WTC11 (cell line): ENCODE results near the gene ADGRL3. TPM values are rescaled to one million over a fixed set of nuclear protein-coding genes. Genes with fewer than 3 reads are reported as not detected.
A peak's percentile ranks its signal among the peaks of the same experiment; 100 is the strongest.

ENCODE experiments used
- ATAC-seq: fragments of 200-7000 bp; cut with Tn5 transposase; 2 replicates; pipeline ENCODE4 v1.10.0; 2021; ENCODE audit warnings: mild to moderate bottlenecking, moderate library complexity
- CTCF ChIA-PET: fragments of 300-600 bp; sonication (Branson Sonifier 250); formaldehyde crosslinking; loops from one replicate; lab custom pipeline; 2021; ENCODE audit warnings: antibody characterized with exemption; lab: Charles Lee
- POLR2A ChIA-PET: fragments of 350-600 bp; sonication (Branson Sonifier 250); formaldehyde crosslinking; loops from one replicate; lab custom pipeline; 2021; ENCODE audit warnings: antibody characterized with exemption; lab: Charles Lee
- DNase-seq: peaks from one replicate; pipeline ENCODE4 v3.0.0; 2021; ENCODE audit warnings: low spot score
- H3K27ac Mint-ChIP-seq: 2 replicates; pipeline ENCODE4 v1.8.0; 2021; ENCODE audit warnings: mixed read lengths
- H3K27me3 Mint-ChIP-seq: 2 replicates; pipeline ENCODE4 v1.8.0; 2021; ENCODE audit warnings: low read depth, mild to moderate bottlenecking, moderate library complexity, mixed read lengths
- H3K36me3 Mint-ChIP-seq: 2 replicates; pipeline ENCODE4 v1.8.0; 2021; ENCODE audit warnings: mixed read lengths
- H3K4me1 Mint-ChIP-seq: 2 replicates; pipeline ENCODE4 v1.8.0; 2022; ENCODE audit warnings: mixed read lengths
- H3K4me3 Mint-ChIP-seq: 2 replicates; pipeline ENCODE4 v1.8.0; 2021; ENCODE audit warnings: mild to moderate bottlenecking, moderate library complexity, mixed read lengths
- H3K9me3 Mint-ChIP-seq: 2 replicates; pipeline ENCODE4 v1.8.0; 2021; ENCODE audit warnings: mixed read lengths
- CBFB ChIP-seq: sonication (generic); formaldehyde crosslinking; IDR thresholded peaks from 2 replicates; pipeline ENCODE4 v1.8.1; 2022; ENCODE audit warnings: mild to moderate bottlenecking, low read depth, missing genetic modification reagents
- CREM ChIP-seq: sonication (generic); formaldehyde crosslinking; IDR thresholded peaks from 2 replicates; pipeline ENCODE4 v1.8.1; 2022; ENCODE audit warnings: mild to moderate bottlenecking, missing genetic modification reagents, moderate library complexity
- ELF4 ChIP-seq: sonication (generic); formaldehyde crosslinking; IDR thresholded peaks from 2 replicates; pipeline ENCODE4 v1.8.1; 2022; ENCODE audit warnings: low read depth, mild to moderate bottlenecking, moderate library complexity, missing genetic modification reagents
- EMX1 ChIP-seq: fragments of 250-450 bp; sonication (Bioruptor Pico); IDR thresholded peaks from 2 replicates; pipeline ENCODE4 v1.8.0; 2021; ENCODE audit warnings: mild to moderate bottlenecking
- FOXK1 ChIP-seq: sonication (generic); formaldehyde crosslinking; IDR thresholded peaks from 2 replicates; pipeline ENCODE4 v1.8.0; 2022; ENCODE audit warnings: mild to moderate bottlenecking, moderate library complexity, missing genetic modification reagents
- GRHL2 ChIP-seq: fragments of 250-450 bp; sonication (Bioruptor Pico); IDR thresholded peaks from 2 replicates; pipeline ENCODE4 v1.8.0; 2022; ENCODE audit warnings: mild to moderate bottlenecking, moderate library complexity; ENCODE audit not compliant: insufficient replicate concordance, severe bottlenecking
- HMGA2 ChIP-seq: fragments of 250-450 bp; sonication (Bioruptor Pico); IDR thresholded peaks from 2 replicates; pipeline ENCODE4 v1.4.0; 2021; ENCODE audit warnings: mild to moderate bottlenecking, moderate library complexity
- IRF1 ChIP-seq: sonication (generic); formaldehyde crosslinking; IDR thresholded peaks from 2 replicates; pipeline ENCODE4 v1.8.0; 2023; ENCODE audit warnings: missing genetic modification reagents
- JAZF1 ChIP-seq: fragments of 250-450 bp; sonication (Bioruptor Pico); IDR thresholded peaks from 2 replicates; pipeline ENCODE4 v1.9.0; 2021; ENCODE audit warnings: moderate library complexity, mild to moderate bottlenecking, inconsistent platforms
- MYBL2 ChIP-seq: sonication (generic); formaldehyde crosslinking; IDR thresholded peaks from 2 replicates; pipeline ENCODE4 v1.8.1; 2023; ENCODE audit warnings: mild to moderate bottlenecking, moderate library complexity, missing genetic modification reagents
- NR3C1 ChIP-seq: sonication (generic); formaldehyde crosslinking; conservative IDR thresholded peaks from 2 replicates; pipeline ENCODE4 v1.8.1; 2023; ENCODE audit warnings: low read depth, mild to moderate bottlenecking, missing genetic modification reagents
- OVOL2 ChIP-seq: fragments of 250-450 bp; sonication (Bioruptor Pico); IDR thresholded peaks from 2 replicates; pipeline ENCODE4 v1.9.0; 2021; ENCODE audit warnings: mild to moderate bottlenecking, borderline replicate concordance
- TEAD4 ChIP-seq: sonication (generic); formaldehyde crosslinking; IDR thresholded peaks from 2 replicates; pipeline ENCODE4 v1.8.0; 2022; ENCODE audit warnings: mild to moderate bottlenecking, missing genetic modification reagents
- USF1 ChIP-seq: sonication (generic); formaldehyde crosslinking; IDR thresholded peaks from 2 replicates; pipeline ENCODE4 v1.8.0; 2022; ENCODE audit warnings: mild to moderate bottlenecking, missing genetic modification reagents
- ZNF219 ChIP-seq: sonication (generic); formaldehyde crosslinking; IDR thresholded peaks from 2 replicates; pipeline ENCODE4 v1.8.0; 2023; ENCODE audit warnings: missing genetic modification reagents, mild to moderate bottlenecking, borderline replicate concordance
- ZNF232 ChIP-seq: sonication (generic); formaldehyde crosslinking; IDR thresholded peaks from 2 replicates; pipeline ENCODE4 v1.8.0; 2022; ENCODE audit warnings: mild to moderate bottlenecking, missing genetic modification reagents
- ZNF317 ChIP-seq: sonication (generic); formaldehyde crosslinking; IDR thresholded peaks from 2 replicates; pipeline ENCODE4 v1.8.1; 2023; ENCODE audit warnings: low read depth, mild to moderate bottlenecking, moderate library complexity, missing genetic modification reagents, borderline replicate concordance
- ZNF423 ChIP-seq: fragments of 250-450 bp; sonication (Bioruptor Pico); IDR thresholded peaks from 2 replicates; pipeline ENCODE4 v2.1.2; 2022; ENCODE audit warnings: mild to moderate bottlenecking, moderate library complexity
- ZNF671 ChIP-seq: fragments of 250-450 bp; sonication (Bioruptor Pico); IDR thresholded peaks from 2 replicates; pipeline ENCODE4 v1.8.0; 2021; ENCODE audit warnings: mild to moderate bottlenecking
- ZSCAN18 ChIP-seq: fragments of 250-450 bp; sonication (Bioruptor Pico); IDR thresholded peaks from 2 replicates; pipeline ENCODE4 v2.1.2; 2022; ENCODE audit warnings: mild to moderate bottlenecking, moderate library complexity
- total RNA-seq: library from RNA; stranded (reverse); gene quantifications from 3 replicates; pipeline ENCODE4 v1.2.3, GENCODE V29; 2021
- TF ChIP-seq, protein P1 (sequence below): sonication (generic); formaldehyde crosslinking; conservative IDR thresholded peaks from 2 replicates; pipeline ENCODE4 v1.8.1; 2023; ENCODE audit warnings: mild to moderate bottlenecking, low read depth, missing genetic modification reagents, moderate library complexity
- TF ChIP-seq, protein P2 (sequence below): sonication (generic); formaldehyde crosslinking; IDR thresholded peaks from 2 replicates; pipeline ENCODE4 v1.8.1; 2022; ENCODE audit warnings: mild to moderate bottlenecking, missing genetic modification reagents, moderate library complexity, borderline replicate concordance
- TF ChIP-seq, protein P3 (sequence below): sonication (generic); formaldehyde crosslinking; IDR thresholded peaks from 2 replicates; pipeline ENCODE4 v1.8.0; 2023; ENCODE audit warnings: missing genetic modification reagents, mild to moderate bottlenecking, borderline replicate concordance
- TF ChIP-seq, protein P4 (sequence below): sonication (generic); formaldehyde crosslinking; IDR thresholded peaks from 2 replicates; pipeline ENCODE4 v1.8.1; 2022; ENCODE audit warnings: low read depth, missing genetic modification reagents, borderline replicate concordance

ADGRL3 gene
- total RNA-seq, 1 experiment from 2014 or later = 8.7 TPM

- no peak for DNase-seq
- H3K4me1 Mint-ChIP-seq = peaks cover 61% of the 10 kb centered on the region
- POLR2A ChIA-PET = no interaction called here
These were observed 570.3 kb downstream of the ADGRL3 start for GRCh38 chr4:61770456-61770855.

DNA sequence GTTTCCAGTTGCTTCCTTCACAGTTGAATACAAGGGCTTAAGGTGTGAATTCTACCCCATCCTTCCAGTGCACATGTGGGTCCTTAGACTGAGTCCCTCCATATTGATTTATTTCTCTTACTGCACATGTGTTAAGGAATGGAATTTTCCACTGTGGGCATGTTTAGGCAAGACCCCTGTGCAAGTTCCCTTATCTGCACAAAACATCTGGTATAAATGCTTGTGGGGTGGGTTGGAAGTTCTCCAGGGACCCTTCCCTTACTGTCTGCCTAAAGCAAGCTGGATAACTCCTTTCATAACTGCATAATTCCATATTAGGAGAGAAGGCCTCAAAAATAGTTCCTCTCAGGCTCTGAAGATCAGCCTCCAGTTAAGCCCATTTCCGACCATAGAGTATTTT lies 570.9 kb downstream of the ADGRL3 start:
- CTCF ChIA-PET = no interaction called here
- POLR2A ChIA-PET = no interaction called here
- TF ChIP-seq TEAD4 (CRISPR knock-in tag) = no peak
- TF ChIP-seq CREM (CRISPR knock-in tag) = no peak
- no peak for TF ChIP-seq ZSCAN18 (CRISPR knock-in tag)
- TF ChIP-seq, protein P1, sequence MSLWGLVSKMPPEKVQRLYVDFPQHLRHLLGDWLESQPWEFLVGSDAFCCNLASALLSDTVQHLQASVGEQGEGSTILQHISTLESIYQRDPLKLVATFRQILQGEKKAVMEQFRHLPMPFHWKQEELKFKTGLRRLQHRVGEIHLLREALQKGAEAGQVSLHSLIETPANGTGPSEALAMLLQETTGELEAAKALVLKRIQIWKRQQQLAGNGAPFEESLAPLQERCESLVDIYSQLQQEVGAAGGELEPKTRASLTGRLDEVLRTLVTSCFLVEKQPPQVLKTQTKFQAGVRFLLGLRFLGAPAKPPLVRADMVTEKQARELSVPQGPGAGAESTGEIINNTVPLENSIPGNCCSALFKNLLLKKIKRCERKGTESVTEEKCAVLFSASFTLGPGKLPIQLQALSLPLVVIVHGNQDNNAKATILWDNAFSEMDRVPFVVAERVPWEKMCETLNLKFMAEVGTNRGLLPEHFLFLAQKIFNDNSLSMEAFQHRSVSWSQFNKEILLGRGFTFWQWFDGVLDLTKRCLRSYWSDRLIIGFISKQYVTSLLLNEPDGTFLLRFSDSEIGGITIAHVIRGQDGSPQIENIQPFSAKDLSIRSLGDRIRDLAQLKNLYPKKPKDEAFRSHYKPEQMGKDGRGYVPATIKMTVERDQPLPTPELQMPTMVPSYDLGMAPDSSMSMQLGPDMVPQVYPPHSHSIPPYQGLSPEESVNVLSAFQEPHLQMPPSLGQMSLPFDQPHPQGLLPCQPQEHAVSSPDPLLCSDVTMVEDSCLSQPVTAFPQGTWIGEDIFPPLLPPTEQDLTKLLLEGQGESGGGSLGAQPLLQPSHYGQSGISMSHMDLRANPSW = no peak
- no peak for TF ChIP-seq EMX1
- TF ChIP-seq FOXK1 (CRISPR knock-in tag) = no peak
- no peak for TF ChIP-seq IRF1 (CRISPR knock-in tag)
- no peak for TF ChIP-seq HMGA2

More at GRCh38 chr4:61770456-61770855, 570.3 kb downstream of the ADGRL3 start:
- CTCF ChIA-PET = no interaction called here
- Mint-ChIP-seq H3K27ac (peak overlapping the region; percentile 89), H3K27me3 (peaks cover 12% of the 10 kb centered on the region), H3K9me3 (peaks cover 15% of the 10 kb centered on the region), H3K36me3 (peaks cover 42% of the 10 kb centered on the region), H3K4me3 (peak overlapping the region; percentile 97)
- TF ChIP-seq CREM (CRISPR knock-in tag) = no peak
- TF ChIP-seq, protein P2, sequence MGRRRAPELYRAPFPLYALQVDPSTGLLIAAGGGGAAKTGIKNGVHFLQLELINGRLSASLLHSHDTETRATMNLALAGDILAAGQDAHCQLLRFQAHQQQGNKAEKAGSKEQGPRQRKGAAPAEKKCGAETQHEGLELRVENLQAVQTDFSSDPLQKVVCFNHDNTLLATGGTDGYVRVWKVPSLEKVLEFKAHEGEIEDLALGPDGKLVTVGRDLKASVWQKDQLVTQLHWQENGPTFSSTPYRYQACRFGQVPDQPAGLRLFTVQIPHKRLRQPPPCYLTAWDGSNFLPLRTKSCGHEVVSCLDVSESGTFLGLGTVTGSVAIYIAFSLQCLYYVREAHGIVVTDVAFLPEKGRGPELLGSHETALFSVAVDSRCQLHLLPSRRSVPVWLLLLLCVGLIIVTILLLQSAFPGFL (CRISPR knock-in tag) = no peak
- no peak for TF ChIP-seq IRF1 (CRISPR knock-in tag)
- TF ChIP-seq GRHL2 (CRISPR knock-in tag) = no peak
- TF ChIP-seq ZNF219 (CRISPR knock-in tag) = no peak
- TF ChIP-seq ZNF423 = no peak
- TF ChIP-seq JAZF1 (CRISPR knock-in tag) = no peak
- no peak for TF ChIP-seq ZNF317 (CRISPR knock-in tag)
- no peak for TF ChIP-seq USF1 (CRISPR knock-in tag)
- no peak for TF ChIP-seq ELF4 (CRISPR knock-in tag)
- no peak for TF ChIP-seq CBFB (CRISPR knock-in tag)
- no peak for TF ChIP-seq OVOL2
- TF ChIP-seq, protein P3, sequence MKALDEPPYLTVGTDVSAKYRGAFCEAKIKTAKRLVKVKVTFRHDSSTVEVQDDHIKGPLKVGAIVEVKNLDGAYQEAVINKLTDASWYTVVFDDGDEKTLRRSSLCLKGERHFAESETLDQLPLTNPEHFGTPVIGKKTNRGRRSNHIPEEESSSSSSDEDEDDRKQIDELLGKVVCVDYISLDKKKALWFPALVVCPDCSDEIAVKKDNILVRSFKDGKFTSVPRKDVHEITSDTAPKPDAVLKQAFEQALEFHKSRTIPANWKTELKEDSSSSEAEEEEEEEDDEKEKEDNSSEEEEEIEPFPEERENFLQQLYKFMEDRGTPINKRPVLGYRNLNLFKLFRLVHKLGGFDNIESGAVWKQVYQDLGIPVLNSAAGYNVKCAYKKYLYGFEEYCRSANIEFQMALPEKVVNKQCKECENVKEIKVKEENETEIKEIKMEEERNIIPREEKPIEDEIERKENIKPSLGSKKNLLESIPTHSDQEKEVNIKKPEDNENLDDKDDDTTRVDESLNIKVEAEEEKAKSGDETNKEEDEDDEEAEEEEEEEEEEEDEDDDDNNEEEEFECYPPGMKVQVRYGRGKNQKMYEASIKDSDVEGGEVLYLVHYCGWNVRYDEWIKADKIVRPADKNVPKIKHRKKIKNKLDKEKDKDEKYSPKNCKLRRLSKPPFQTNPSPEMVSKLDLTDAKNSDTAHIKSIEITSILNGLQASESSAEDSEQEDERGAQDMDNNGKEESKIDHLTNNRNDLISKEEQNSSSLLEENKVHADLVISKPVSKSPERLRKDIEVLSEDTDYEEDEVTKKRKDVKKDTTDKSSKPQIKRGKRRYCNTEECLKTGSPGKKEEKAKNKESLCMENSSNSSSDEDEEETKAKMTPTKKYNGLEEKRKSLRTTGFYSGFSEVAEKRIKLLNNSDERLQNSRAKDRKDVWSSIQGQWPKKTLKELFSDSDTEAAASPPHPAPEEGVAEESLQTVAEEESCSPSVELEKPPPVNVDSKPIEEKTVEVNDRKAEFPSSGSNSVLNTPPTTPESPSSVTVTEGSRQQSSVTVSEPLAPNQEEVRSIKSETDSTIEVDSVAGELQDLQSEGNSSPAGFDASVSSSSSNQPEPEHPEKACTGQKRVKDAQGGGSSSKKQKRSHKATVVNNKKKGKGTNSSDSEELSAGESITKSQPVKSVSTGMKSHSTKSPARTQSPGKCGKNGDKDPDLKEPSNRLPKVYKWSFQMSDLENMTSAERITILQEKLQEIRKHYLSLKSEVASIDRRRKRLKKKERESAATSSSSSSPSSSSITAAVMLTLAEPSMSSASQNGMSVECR (CRISPR knock-in tag) = no peak
- TF ChIP-seq, protein P4, sequence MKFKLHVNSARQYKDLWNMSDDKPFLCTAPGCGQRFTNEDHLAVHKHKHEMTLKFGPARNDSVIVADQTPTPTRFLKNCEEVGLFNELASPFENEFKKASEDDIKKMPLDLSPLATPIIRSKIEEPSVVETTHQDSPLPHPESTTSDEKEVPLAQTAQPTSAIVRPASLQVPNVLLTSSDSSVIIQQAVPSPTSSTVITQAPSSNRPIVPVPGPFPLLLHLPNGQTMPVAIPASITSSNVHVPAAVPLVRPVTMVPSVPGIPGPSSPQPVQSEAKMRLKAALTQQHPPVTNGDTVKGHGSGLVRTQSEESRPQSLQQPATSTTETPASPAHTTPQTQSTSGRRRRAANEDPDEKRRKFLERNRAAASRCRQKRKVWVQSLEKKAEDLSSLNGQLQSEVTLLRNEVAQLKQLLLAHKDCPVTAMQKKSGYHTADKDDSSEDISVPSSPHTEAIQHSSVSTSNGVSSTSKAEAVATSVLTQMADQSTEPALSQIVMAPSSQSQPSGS (CRISPR knock-in tag) = no peak
- no peak for TF ChIP-seq ZNF232 (CRISPR knock-in tag)
- TF ChIP-seq MYBL2 (CRISPR knock-in tag) = no peak
- no peak for TF ChIP-seq ZNF671 (CRISPR knock-in tag)
- TF ChIP-seq NR3C1 = no peak
- peak; percentile 47 for ATAC-seq

More for the DNA sequence above, 570.9 kb downstream of the ADGRL3 start:
- Mint-ChIP-seq H3K9me3 (peaks cover 11% of the 10 kb centered on the region), H3K4me1 (peaks cover 57% of the 10 kb centered on the region), H3K4me3 (peak overlapping the region; percentile 97), H3K36me3 (peaks cover 39% of the 10 kb centered on the region), H3K27ac (peak overlapping the region; percentile 89), H3K27me3 (peaks cover 10% of the 10 kb centered on the region)
- ATAC-seq (no peak), DNase-seq (no peak)
